GM21367 (cell line): ENCODE data around the gene ECE1.
"Not testable (repeated sequence)": the region's sequence is repeated elsewhere in the genome, so short reads cannot be mapped to it uniquely, and the experiment has no call there.

ENCODE experiments used
- ATAC-seq: cut with Tn5 transposase; IDR thresholded peaks from one replicate; pipeline ENCODE4 v1.9.1; 2021; ENCODE audit not compliant: unreplicated experiment

Gene ECE1

GRCh38 chr1:21292984-21293536 is 2.8 kb upstream of the ECE1 start:
- no peak for ATAC-seq

DNA sequence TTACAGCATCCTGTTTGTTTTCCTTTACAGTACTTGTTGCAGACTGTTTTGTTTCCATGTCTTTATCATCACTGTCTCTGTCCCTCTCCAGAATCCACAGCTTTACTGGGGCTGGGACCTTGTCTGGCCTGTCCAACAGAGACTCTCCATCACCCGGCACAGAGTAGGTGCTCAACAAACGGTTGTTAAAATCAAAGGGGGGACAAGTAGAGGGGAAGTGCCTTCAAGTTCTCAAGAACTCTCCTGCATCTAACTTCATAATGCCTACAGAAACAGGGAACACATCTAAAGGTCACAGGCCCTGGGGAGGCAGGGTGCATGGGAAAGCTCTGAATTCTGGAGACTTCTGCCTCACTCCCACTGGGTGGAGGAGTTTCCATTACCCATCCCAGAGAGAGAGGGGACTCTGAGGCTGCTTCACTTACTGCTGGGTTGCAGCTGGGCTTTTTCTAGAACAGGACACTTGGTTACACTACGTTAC is 2.3 kb upstream of the ECE1 start:
- ATAC-seq: no peak

GRCh38 chr1:21291964-21292363 is 1.7 kb upstream of the ECE1 start:
- no peak for ATAC-seq

- no peak for ATAC-seq
Observed at GRCh38 chr1:21291184-21291583, 921 bp upstream of the ECE1 start.

DNA sequence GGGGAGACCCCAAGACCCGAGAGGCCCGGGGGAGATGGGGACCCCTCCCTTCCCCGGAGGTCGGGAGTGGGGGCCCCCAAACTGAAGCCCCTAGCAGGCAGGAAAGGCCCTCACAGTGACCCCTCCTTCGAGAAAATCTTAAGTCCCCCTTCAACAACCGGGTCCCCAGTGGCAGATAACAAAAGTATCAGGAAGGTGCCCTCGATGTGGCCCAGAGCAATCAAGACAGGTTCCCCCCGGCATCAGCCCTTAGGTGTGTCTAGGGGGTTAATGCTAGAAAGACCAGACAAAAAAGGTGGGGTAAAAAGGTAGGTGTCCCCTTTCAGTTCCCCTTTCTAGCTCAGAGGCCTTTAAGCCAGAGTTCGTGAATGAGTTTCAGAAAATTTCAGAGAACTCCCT is 282 bp upstream of the ECE1 start:
- no peak for ATAC-seq

- no peak for ATAC-seq
Observed at GRCh38 chr1:21289127-21289526, 1.1 kb downstream of the ECE1 start.

DNA sequence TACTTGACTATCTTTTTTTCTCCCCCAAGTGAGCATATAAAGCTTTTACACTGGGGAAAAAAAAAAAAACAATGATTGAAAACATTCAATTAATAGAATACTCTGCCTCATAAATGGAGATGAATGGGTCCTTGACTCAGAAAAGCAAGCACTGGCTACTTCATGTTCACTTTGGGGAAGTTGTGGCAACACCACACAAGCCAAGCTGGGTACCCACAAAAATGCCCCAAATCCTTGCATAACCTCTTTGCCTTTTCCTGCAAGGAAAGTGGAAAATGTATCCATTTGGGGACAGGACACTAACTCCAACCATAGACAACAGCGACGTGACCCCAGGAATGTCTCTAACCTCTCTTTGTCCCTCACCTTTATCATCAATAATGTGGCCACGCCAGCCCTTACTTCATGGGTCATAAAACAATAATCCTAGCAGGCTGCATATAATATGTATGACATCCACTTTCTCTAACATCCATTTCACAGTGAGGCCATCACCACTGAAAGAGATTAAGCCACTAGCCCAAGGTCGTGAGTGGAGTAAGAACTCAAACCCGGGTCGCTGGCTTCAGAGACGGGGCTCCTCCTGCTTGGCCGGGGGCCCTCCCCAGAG is 2.3 kb downstream of the ECE1 start:
- ATAC-seq: no peak

DNA sequence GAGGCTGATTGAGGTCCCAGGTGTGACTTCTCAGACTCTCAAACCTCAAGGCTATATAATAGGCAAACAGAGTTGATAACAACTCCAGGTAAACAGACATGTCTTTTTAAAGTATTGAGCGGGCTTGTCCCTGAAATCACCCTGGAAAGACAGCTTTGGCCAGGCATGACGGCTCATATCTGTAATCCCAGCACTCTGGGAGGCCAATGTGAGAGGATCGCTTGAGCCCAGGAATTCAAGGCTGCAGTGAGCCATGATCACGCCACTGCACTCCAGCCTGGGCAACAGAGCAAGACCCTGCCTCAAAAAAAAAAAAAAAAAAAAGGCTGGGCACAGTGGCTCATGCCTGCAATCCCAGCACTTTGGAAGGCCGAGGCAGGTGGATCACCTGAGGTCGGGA is 4.9 kb downstream of the ECE1 start:
- ATAC-seq: not testable (repeated sequence)

DNA sequence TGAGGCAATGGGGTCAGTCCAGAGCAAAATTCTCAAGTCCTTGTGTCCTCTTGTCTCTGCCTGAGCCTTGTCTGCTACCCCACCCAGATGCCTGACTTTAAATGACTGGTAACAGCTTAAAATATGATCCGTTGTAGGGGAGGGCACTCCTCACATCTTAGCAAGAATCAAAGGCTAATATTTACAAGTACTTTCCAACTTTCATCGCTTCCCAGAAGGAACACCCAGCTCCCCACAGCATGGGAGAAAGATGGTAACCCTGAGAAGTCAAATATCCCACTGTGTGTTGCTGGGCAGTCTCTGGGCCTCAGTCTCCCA is 5.2 kb downstream of the ECE1 start:
- no peak for ATAC-seq

DNA sequence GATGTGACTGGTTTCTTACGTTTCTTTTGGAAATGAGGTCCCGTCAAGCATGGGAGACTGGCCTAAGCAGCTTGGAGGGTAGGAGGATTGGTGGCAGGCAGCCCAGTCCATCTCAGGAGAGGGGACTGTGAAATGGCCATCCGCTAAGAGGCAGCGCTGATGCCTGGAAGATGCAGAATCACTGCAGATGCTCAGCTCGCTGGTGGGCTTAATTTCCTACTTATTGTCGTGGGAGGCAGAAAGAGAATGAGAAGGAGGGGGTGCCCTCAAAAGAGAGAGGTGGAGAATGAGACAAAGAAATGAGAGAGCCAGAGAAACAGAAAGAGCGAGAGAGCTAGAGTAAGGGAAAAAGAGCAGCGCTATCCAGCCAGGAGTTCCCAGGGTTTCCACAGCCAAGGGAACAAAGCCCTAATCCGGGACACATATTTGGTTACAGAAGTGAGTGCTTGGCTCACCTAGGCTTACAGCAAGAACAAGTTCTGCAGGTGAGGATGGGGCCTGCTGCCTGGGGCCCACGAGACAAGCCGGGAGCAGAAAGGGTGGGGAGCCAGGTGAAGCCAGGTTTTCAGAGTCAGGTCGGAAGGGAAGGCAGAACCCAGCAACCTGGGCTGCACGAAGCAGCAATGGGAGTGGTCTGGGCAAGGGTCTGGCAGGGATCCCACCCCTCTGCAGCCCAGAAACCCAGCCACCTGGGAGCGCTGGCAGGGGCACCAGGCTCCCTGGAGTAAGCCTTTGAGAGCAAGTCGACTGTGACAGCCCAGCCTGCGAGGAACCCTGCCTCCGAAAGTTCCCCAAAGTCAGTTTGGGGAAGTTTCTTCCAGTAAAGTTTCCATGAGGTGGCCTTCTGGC is 5.8 kb downstream of the ECE1 start:
- no peak for ATAC-seq

DNA sequence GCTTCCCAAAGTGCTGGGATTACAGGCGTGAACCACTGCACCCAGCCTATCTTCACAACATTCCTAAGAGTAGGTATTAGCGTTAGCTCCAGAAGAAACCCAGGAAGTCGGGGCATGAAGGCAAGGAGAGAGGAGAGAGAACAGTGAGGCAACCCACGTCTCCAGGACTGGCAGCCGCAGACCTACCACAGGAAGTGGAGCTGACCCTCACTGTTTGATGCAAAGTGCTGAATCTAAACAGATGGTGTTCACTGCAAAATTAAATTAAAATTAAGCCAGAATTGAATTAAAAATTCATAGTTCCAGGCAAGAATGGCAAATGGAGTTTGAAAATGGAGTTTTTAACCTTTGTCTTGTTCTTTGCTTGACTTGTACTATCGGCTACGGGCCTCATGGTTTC is 6.7 kb downstream of the ECE1 start:
- no peak for ATAC-seq

DNA sequence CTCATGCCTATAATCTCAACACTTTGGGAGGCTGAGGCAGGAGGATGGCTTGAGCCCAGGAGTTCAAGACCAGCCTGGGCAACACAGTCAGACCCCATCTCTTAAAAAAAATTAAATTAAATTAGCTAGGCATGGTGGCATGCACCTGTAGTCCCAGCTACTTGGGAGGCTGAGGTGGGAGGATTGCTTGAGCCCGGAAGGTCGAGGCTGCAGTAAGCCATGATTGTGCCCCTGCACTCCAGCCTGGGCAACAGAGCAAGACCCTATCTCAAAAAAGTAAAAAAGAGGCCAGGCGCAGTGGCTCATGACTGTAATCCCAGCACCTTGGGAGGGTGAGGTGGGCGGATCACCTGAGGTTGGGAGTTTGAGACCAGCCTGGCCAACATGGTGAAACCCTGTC is 8.2 kb downstream of the ECE1 start:
- ATAC-seq: not testable (repeated sequence)

DNA sequence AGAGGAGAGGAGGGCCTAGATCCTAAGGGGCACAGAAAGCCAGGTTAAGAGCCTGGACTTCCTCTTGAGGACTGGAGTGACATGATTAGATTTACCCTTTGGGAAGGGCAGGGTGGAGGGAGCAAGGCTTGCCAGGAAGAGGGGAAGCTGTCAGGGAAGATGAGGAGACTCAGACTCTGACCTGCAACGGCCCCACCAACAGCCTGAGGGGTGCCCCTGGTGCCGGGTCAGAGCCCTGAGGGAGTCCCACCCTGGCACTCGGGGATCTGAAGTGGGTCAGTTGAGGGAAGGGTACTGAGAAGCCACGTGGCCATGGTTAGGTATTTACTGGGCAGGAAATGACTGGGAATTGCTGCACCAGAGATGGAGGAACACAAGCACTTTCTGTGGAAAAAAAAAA is 9.8 kb downstream of the ECE1 start:
- no peak for ATAC-seq

GRCh38 chr1:21280011-21280471 is 10.2 kb downstream of the ECE1 start:
- no peak for ATAC-seq

DNA sequence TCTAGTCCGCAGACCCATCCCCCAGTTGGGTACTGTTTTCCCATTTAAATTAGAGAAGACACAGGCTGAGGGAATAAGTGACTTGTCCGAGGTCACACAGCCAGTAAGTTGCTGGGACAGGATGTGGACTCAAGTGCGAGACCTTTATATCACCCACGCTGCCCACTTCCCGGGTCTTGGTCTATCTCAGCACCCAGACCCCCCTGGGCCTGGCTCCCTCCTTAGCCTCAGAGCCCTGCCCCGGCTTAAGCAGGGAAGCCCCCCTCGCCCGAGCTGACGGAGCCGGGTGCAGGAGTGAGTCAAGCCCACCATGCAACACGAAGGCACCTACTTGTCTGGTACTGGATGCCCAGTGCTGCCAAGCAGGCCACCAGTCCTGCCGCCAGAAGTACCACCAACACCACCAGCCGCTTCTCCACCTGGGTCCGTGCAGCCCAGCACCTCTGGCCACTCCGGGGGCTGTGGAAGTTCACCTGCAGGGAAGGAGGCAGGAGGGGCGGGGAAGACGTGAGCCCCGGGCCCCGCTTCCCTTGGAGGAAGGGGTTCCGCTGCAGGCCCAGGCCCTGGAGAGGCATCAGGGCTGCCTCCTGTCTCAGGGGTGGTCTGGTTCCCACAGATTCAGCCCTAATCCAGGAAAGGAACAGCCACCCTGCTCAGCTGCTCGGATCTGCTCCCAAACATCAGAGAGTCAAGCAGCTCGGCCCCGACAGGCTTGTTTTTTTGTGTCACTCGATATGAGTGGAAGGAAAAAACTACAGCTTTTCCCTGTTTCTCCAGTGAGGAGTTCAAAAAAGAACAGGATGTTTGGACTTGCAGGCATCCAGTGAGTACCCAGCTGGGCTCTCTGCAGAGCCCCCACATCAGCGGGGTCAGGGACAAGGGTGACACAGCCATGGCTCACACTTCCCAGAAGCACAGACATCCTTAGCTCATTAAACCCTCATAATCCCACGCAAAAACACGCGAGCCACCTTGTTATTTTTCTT is 11.1 kb downstream of the ECE1 start:
- no peak for ATAC-seq

- no peak for ATAC-seq
Observed at GRCh38 chr1:21278208-21278859, 11.9 kb downstream of the ECE1 start.

DNA sequence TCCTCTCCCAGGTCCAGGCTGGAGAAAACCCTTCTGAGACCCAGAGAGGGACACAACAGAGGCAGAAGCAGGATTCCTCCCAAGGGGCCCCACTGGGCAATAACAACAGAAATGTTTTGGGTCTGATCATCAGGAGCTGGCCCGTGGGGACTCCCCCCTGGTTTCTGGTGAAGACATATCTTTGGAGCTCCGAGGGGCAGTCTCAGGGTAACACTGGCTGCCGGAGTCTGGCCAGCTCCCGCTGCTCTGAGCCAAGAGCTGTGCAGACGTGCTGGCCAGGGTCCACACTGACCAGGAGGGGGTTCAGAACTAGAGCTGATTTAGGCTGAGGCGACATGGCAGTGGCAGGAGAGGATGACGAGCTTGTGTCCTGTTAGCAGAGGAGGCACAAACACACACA is 13.1 kb downstream of the ECE1 start:
- ATAC-seq: no peak

DNA sequence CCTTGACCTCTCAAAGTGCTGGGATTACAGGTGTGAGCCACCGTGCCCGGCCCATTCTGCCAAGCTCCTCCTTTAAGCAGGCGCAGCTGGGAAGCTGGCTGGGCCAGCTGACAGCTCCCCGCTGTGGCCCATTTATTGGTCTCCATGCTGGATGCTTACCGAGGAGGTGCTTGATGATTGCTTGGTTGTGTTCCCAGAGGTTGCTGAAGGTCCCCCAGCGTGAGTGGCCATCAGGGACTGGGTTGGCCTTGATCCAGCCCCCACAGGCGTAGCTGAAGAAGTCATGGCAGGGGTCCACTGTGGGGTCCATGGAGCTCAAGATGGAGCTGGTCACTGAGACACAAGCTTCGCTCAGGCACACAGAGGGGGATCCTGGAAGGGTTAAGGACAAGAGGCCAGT is 17.7 kb downstream of the ECE1 start:
- ATAC-seq: no peak

DNA sequence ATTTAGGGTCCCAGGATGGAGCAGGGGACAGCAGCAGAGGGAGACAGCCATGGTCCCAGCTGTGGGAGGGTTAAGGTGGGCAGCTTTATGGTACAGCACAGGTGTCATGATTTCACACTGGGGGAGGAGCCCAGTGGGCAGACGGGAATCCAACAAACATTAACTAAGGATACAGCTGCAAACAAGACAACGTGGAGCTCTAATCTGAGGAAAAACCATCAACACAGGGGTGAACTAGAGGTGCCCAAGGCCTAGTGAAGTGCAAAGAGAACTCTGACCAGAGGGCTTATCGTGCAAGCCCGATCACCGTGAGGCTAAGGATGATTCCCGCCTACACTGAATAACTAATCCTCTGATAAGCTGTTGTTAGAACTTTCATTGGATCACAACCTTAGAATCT is 18.7 kb downstream of the ECE1 start:
- no peak for ATAC-seq

- ATAC-seq: no peak
Observed at GRCh38 chr1:21270086-21270689, 20.1 kb downstream of the ECE1 start.
